ENCODE results near the gene KCTD14.

DNA sequence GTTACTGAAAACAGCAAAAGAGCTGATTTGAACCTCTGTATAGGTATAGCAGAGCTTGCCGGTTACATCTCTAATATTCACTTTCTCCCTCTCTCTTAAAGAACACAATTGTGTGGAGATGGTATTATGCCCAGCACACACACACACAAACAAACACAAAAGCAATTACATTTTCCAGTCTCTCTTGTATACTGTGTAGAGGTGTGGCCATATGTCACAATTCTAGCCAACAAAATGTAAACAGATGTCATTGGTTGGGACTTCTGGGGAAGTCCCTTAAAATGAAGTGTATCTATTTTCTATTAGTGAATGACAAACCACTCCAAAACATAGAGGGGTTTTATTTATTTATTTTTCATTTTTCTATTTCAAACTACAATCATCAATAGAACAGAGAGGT lies 12.8 kb downstream of the KCTD14 start:
- TF ChIP-seq CTCF (IDR thresholded peaks at IDR 0.05) (no peak), POLR2A (IDR thresholded peaks at IDR 0.05) (no peak)

All from adrenal gland (tissue), 5 donors.